Pancreas (tissue), 10 donors: ENCODE measurements around the gene SAFB. TPM values are rescaled to one million over a fixed set of nuclear protein-coding genes. Genes with fewer than 3 reads are reported as not detected.

Experiments
- ATAC-seq, 4 donors: fragments of 200-7000 bp; cut with Tn5 transposase; one replicate each; pipeline versions ENCODE4 v1.8.0 to v1.9.1; 2020; ENCODE audit warnings: mild to moderate bottlenecking in 4 of 4, moderate library complexity in 4 of 4
- DNase-seq, 6 donors: peaks; one replicate each; pipeline ENCODE4 v3.0.0-alpha.2; 2020
- FAIRE-seq: peaks from 2 replicates; lab custom pipeline; 2012; peaks lifted over from hg19 to GRCh38; lab: Jason Lieb, UNC
- H3K27ac ChIP-seq, 4 donors: fragments of 200-600 bp; sonication (generic); 1 replicate in 3 of 4; 2 replicates in 1 of 4; pipeline versions ENCODE4 v1.5.0 to v1.8.0; 2020
- H3K27me3 ChIP-seq, 4 donors: fragments of 200-600 bp; one replicate each; pipeline ENCODE4 v1.8.0; 2021
- H3K36me3 ChIP-seq, 3 donors: fragments of 200-600 bp; sonication (generic) in 1 of 3; one replicate each; pipeline versions ENCODE4 v1.5.0 to v1.8.0; 2020 to 2021
- H3K4me1 ChIP-seq, 3 donors: fragments of 200-600 bp; one replicate each; pipeline ENCODE4 v1.8.0; 2021
- H3K4me3 ChIP-seq, 4 donors: fragments of 200-600 bp; sonication (generic) in 2 of 4; one replicate each; pipeline versions ENCODE4 v1.5.0 to v1.8.0; 2020 to 2021
- H3K9me3 ChIP-seq, 4 donors: fragments of 200-600 bp; one replicate each; pipeline ENCODE4 v1.8.0; 2021
- WGBS, 2 donors: extraction: QIAGEN DNeasy Blood & Tissue Kit; methylation state at CpG; one replicate each; pipeline ENCODE4 v1.1.7; 2013; 5-methylcytosine and 5-hydroxymethylcytosine counted together
- intact Hi-C, 3 donors: fragments of 100-400 bp; cut with DNase I; formaldehyde crosslinking; loops; one replicate each; pipeline versions ENCODE4 v1.11.1 to v1.14.2; 2022
- polyA plus RNA-seq, 2 donors: library from polyadenylated mRNA; stranded (reverse); fragments of 200-250 nt; gene quantifications; one replicate each; pipeline ENCODE4 v1.2.3, GENCODE V29; 2013
- total RNA-seq, 6 donors: library from RNA; stranded (reverse); fragmentation: NEBNext Ultra II Directional in 4 of 6; extraction: Animal tissue kit (Norgen Biotek cat#: 25700) in 4 of 6; gene quantifications; one replicate each; pipeline versions ENCODE4 v1.2.1 to v1.2.4, GENCODE V29; 2021 to 2023
- TF ChIP-seq, protein P1 (sequence below), 4 donors: fragments of 200-600 bp; sonication (generic) in 3 of 4; IDR thresholded peaks; one replicate each; pipeline versions ENCODE4 v1.5.0 to v1.8.0; 2021; ENCODE audit warnings: antibody characterized with exemption in 4 of 4
- donor health status: healthy with polysubstance abuse.
- donor health status: DM: no; HTN: no; CAD: no; lungs with moderate emphysema.
- donor health status: DM: no; HTN: no; CAD: no.
- donor health status: control.
- donor health status: control.
- donor health status: Bipolar disorder and iron deficiency.
- donor health status: DM: yes; HTN: yes; CAD: no.
- donor health status: DM: no; HTN: no; CAD: no.
- donor health status: DM: no; HTN: no; CAD: no.
- donor health status: DM: yes; HTN: yes; CAD: no.

The SAFB gene
- total and polyA plus RNA-seq, 8 donors, result 28.9 to 84.3 (median 42.7) TPM

- no peaks in the 10 kb centered on the region for H3K4me1 ChIP-seq
- no peaks in the 10 kb centered on the region for H3K9me3 ChIP-seq
- no peak overlapping the region for H3K4me3 ChIP-seq
- H3K36me3 ChIP-seq, result peaks cover 4 to 71% (median 20%) of the 10 kb centered on the region in 3 donors
- H3K27me3 ChIP-seq, result no peaks in the 10 kb centered on the region
- FAIRE-seq, result no peak
- TF ChIP-seq, protein P1, sequence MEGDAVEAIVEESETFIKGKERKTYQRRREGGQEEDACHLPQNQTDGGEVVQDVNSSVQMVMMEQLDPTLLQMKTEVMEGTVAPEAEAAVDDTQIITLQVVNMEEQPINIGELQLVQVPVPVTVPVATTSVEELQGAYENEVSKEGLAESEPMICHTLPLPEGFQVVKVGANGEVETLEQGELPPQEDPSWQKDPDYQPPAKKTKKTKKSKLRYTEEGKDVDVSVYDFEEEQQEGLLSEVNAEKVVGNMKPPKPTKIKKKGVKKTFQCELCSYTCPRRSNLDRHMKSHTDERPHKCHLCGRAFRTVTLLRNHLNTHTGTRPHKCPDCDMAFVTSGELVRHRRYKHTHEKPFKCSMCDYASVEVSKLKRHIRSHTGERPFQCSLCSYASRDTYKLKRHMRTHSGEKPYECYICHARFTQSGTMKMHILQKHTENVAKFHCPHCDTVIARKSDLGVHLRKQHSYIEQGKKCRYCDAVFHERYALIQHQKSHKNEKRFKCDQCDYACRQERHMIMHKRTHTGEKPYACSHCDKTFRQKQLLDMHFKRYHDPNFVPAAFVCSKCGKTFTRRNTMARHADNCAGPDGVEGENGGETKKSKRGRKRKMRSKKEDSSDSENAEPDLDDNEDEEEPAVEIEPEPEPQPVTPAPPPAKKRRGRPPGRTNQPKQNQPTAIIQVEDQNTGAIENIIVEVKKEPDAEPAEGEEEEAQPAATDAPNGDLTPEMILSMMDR (IDR thresholded peaks at IDR 0.05), result no peak
- ATAC-seq, result no peak
- no peak overlapping the region for H3K27ac ChIP-seq
- 92 to 93% methylated on average over 34 to 37 of the region's 37 CpGs for WGBS, 2 donors
- intact Hi-C loops, result no loop called here
- DNase-seq, result peak in 3 of 6 donors; percentile 31 to 76 (median 56)
Observed at GRCh38 chr19:5707576-5708575, 85.0 kb downstream of the SAFB start.

GRCh38 chr19:5711025-5711424 lies 88.1 kb downstream of the SAFB start:
- DNase-seq (peak in 1 of 6 donors; percentile 10), FAIRE-seq (no peak), ATAC-seq (no peak)
- H3K36me3 ChIP-seq, result peaks cover 4 to 59% (median 15%) of the 10 kb centered on the region in 3 donors
- WGBS, 2 donors, result 93 to 95% methylated on average over 8 of the region's 8 CpGs
- H3K27me3 ChIP-seq, result no peaks in the 10 kb centered on the region
- H3K4me3 ChIP-seq, result no peak overlapping the region
- no peak overlapping the region for H3K27ac ChIP-seq
- TF ChIP-seq, protein P1 (IDR thresholded peaks at IDR 0.05), result no peak
- intact Hi-C loops, result no loop called here
- no peaks in the 10 kb centered on the region for H3K9me3 ChIP-seq
- no peaks in the 10 kb centered on the region for H3K4me1 ChIP-seq

DNA sequence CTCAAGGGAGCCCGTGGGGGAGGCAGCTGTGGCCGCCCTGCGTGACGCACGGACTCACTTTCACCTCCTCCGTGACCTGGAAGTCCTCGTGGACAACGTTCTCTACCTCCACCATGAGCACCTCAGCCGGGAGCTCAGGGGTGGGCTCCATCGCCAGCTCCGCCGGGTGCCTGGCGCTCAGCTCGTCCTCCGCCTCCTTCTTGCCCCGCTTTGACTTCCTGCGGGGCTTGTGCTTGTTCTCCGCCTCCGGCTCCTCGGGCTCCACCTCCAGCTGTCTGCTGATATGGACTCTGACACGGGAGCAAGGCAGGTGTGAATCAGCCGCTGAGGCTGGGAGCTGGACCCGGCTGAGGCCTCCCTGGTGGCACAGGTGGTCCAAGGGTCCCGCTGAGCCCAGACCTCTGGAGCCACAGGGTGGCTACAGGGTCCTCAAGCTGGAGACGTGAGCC lies 88.9 kb downstream of the SAFB start:
- intact Hi-C loops, result no loop called here
- WGBS, 2 donors, result 85% methylated on average over 24 to 25 of the region's 25 CpGs
- Histone ChIP-seq H3K4me3 (no peak overlapping the region), H3K27ac (no peak overlapping the region), H3K4me1 (no peaks in the 10 kb centered on the region), H3K9me3 (no peaks in the 10 kb centered on the region), H3K36me3 (peaks cover 4 to 52% (median 15%) of the 10 kb centered on the region in 3 donors), H3K27me3 (no peaks in the 10 kb centered on the region)
- ATAC-seq (no peak), DNase-seq (peak in 2 of 6 donors; percentile 15 to 70), FAIRE-seq (no peak)
- TF ChIP-seq, protein P1 (IDR thresholded peaks at IDR 0.05), result no peak

DNA sequence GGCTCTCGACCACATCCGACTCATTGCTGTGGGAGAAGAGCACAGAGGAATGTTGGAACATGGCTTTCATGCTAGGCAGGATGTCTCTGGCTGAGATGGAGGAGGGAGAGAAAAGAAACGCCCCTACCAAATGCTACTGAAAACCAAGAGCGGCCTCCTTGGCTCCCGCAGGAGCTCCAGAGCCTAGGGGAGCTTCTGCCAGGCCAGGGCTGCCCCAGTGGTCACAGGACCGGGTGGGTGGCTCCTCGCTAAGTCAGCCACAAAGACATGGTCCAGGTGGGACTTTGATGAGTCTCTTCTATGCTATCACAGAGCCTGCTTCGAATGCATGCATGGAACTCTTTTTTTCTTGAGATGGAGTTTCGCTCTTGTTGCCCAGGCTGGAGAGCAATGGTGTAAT lies 90.3 kb downstream of the SAFB start:
- Histone ChIP-seq H3K36me3 (peaks cover 4 to 44% (median 9%) of the 10 kb centered on the region in 3 donors), H3K4me1 (peaks cover 0 to 4% (median 2%) of the 10 kb centered on the region in 3 donors), H3K4me3 (no peak overlapping the region), H3K27me3 (no peaks in the 10 kb centered on the region), H3K9me3 (no peaks in the 10 kb centered on the region), H3K27ac (no peak overlapping the region)
- ATAC-seq, result no peak
- FAIRE-seq, result no peak
- DNase-seq, result no peak
- TF ChIP-seq, protein P1 (IDR thresholded peaks at IDR 0.05), result no peak
- intact Hi-C loops, result no loop called here
- 91% methylated on average over 9 of the region's 9 CpGs for WGBS, 2 donors
